Measurements from ENCODE around the gene SMARCA2. TPM values are rescaled to one million over a fixed set of nuclear protein-coding genes. Genes with fewer than 3 reads are reported as not detected.

Gene SMARCA2
- polyA plus RNA-seq, 2 of the 4 experiments (the other 2 are of a cell fraction): 28.7 to 33.0 TPM

- no peak overlapping the region for H3K4me2 ChIP-seq
- WGBS (ENCODE audit: missing lambda C conversion rate): 58% methylated on average over 3 of the region's 3 CpGs
- H3K9me3 ChIP-seq: no peaks in the 10 kb centered on the region
- POLR2A ChIA-PET: no interaction called here
- H3K27ac ChIP-seq: no peak overlapping the region
- peak; percentile 59 for FAIRE-seq
- DNase-seq (ENCODE audit: low read depth in 1 of 2, low spot score in 1 of 2): peak; percentile 27 to 34
- CTCF ChIA-PET: interaction anchor here (0.6 to 4.8 kb wide), 25 partner anchors 9 to 737 kb away, joined by 3 to 28 read pairs (median 5); partner anchors contain the start of gene PUM3
- ATAC-seq: 0 out of 6 replicates have a peak, but pooled peaks of 1 of the 2 experiments have one; percentile 43
- TF ChIP-seq SMC3 (IDR thresholded peaks at IDR 0.05): peak; percentile 78
- TF ChIP-seq RAD21 (conservative IDR thresholded peaks at IDR 0.05 in 1 of 2, IDR thresholded peaks at IDR 0.05 in 1 of 2): peak; percentile 77 to 87
- TF ChIP-seq CTCF (IDR thresholded peaks at IDR 0.05): peak; percentile 78
- TF ChIP-seq MAFK (IDR thresholded peaks at IDR 0.05; ENCODE audit: partially characterized antibody): no peak
- no peak overlapping the region for H3K4me3 ChIP-seq
- no peaks in the 10 kb centered on the region for H3K4me1 ChIP-seq
Observed at GRCh38 chr9:2132484-2133082, 117.4 kb downstream of the SMARCA2 start.

GRCh38 chr9:2134391-2134790 is 119.2 kb downstream of the SMARCA2 start:
- POLR2A ChIA-PET: no interaction called here
- no peak for DNase-seq (ENCODE audit: low read depth in 1 of 2, low spot score in 1 of 2)
- FAIRE-seq: no peak
- no peaks in the 10 kb centered on the region for H3K4me1 ChIP-seq
- ATAC-seq: no peak
- no peak for TF ChIP-seq ATOH8 (CRISPR knock-in tag; IDR thresholded peaks at IDR 0.05; ENCODE audit: low read depth)
- no peak for TF ChIP-seq CHD4 (IDR thresholded peaks at IDR 0.05; ENCODE audit: borderline replicate concordance)
- TF ChIP-seq SMC3 (IDR thresholded peaks at IDR 0.05): no peak
- TF ChIP-seq MYC (IDR thresholded peaks at IDR 0.05; ENCODE audit: borderline replicate concordance, low read length): no peak
- TF ChIP-seq KDM1A (IDR thresholded peaks at IDR 0.05; ENCODE audit: low read depth): no peak
- TF ChIP-seq MAX (IDR thresholded peaks at IDR 0.05): no peak
- TF ChIP-seq CBX2 (IDR thresholded peaks at IDR 0.05; ENCODE audit: borderline replicate concordance, low read depth): no peak
- TF ChIP-seq ZC3H11A (IDR thresholded peaks at IDR 0.05): no peak
- TF ChIP-seq EHF (CRISPR knock-in tag; IDR thresholded peaks at IDR 0.05): no peak
- no peak for TF ChIP-seq CEBPB (IDR thresholded peaks at IDR 0.05)
- no peak for TF ChIP-seq MAZ (IDR thresholded peaks at IDR 0.05; ENCODE audit: borderline replicate concordance, low read depth, low read length)
- no peak for TF ChIP-seq REST (IDR thresholded peaks at IDR 0.05)
- no peak for TF ChIP-seq EP300 (IDR thresholded peaks at IDR 0.05)
- TF ChIP-seq EHMT2 (IDR thresholded peaks at IDR 0.05; ENCODE audit: low read depth): no peak
- no peak for TF ChIP-seq BHLHE40 (IDR thresholded peaks at IDR 0.05; ENCODE audit: low read depth, low read length)
- TF ChIP-seq HMGXB4 (CRISPR knock-in tag; IDR thresholded peaks at IDR 0.05; ENCODE audit: borderline replicate concordance): no peak
- no peak for TF ChIP-seq RCOR1 (IDR thresholded peaks at IDR 0.05; ENCODE audit: low read depth, low read length)
- TF ChIP-seq HOXB13 (CRISPR knock-in tag; IDR thresholded peaks at IDR 0.05; ENCODE audit: low read depth): no peak
- H3K4me3 ChIP-seq: no peak overlapping the region
- WGBS (ENCODE audit: missing lambda C conversion rate): 79% methylated on average over 2 of the region's 2 CpGs
- H3K27ac ChIP-seq: no peak overlapping the region
- H3K9me3 ChIP-seq: no peaks in the 10 kb centered on the region
- CTCF ChIA-PET: interaction anchor here (0.8 to 4.8 kb wide), 5 partner anchors 593 to 709 kb away, joined by 3 to 28 read pairs (median 3); partner anchors contain the start of gene PUM3
- H3K4me2 ChIP-seq: no peak overlapping the region

Data from A549 (cell line).